ENCODE results near the gene CADPS2. TPM values are rescaled to one million over a fixed set of nuclear protein-coding genes. Genes with fewer than 3 reads are reported as not detected.

The CADPS2 gene
- total RNA-seq, 2 donors from 2014 or later, result 31.9 to 63.9 TPM

GRCh38 chr7:122518488-122518887 lies 367.8 kb downstream of the CADPS2 start:
- intact Hi-C loops (cut with DNase I), result no loop called here
- H3K9me3 ChIP-seq, result no peaks in the 10 kb centered on the region

GRCh38 chr7:122517576-122517975 lies 368.7 kb downstream of the CADPS2 start:
- intact Hi-C loops (cut with DNase I), result no loop called here
- ATAC-seq (no peak), DNase-seq (no peak)
- Histone ChIP-seq H3K27me3 (no peaks in the 10 kb centered on the region), H3K4me3 (no peak overlapping the region), H3K4me1 (peaks cover 6% of the 10 kb centered on the region), H3K36me3 (replicated peaks in 1 of 2; ENCODE audit: insufficient read depth in 1 of 2, low read depth in 2 of 2) (no peaks in the 10 kb centered on the region), H3K9me3 (no peaks in the 10 kb centered on the region), H3K27ac (no peak overlapping the region)
- TF ChIP-seq CTCF (IDR thresholded peaks at IDR 0.05) (no peak), POLR2A (IDR thresholded peaks at IDR 0.05) (no peak)
- 53 to 96% methylated on average over 1 of the region's 1 CpG for WGBS, 2 donors

More at GRCh38 chr7:122518488-122518887, 367.8 kb downstream of the CADPS2 start:
- 89 to 92% methylated on average over 4 of the region's 4 CpGs for WGBS, 2 donors
- no peak for TF ChIP-seq CTCF (IDR thresholded peaks at IDR 0.05)
- no peak for TF ChIP-seq POLR2A (IDR thresholded peaks at IDR 0.05)
- no peak for ATAC-seq
- Histone ChIP-seq H3K36me3 (replicated peaks in 1 of 2; ENCODE audit: insufficient read depth in 1 of 2, low read depth in 2 of 2) (no peaks in the 10 kb centered on the region), H3K27me3 (no peaks in the 10 kb centered on the region), H3K4me1 (peaks cover 6% of the 10 kb centered on the region), H3K27ac (no peak overlapping the region), H3K4me3 (no peak overlapping the region)
- DNase-seq, result no peak

GRCh38 chr7:122515404-122515803 lies 370.9 kb downstream of the CADPS2 start:
- DNase-seq, result peak; percentile 33 to 54 (median 34)
- Histone ChIP-seq H3K27ac (no peak overlapping the region), H3K36me3 (replicated peaks in 1 of 2; ENCODE audit: insufficient read depth in 1 of 2, low read depth in 2 of 2) (no peaks in the 10 kb centered on the region), H3K4me3 (no peak overlapping the region), H3K27me3 (no peaks in the 10 kb centered on the region), H3K9me3 (no peaks in the 10 kb centered on the region), H3K4me1 (peaks cover 22% of the 10 kb centered on the region)
- intact Hi-C loops (cut with DNase I), result no loop called here
- 9 to 12% methylated on average over 1 of the region's 1 CpG for WGBS, 2 donors
- TF ChIP-seq CTCF (IDR thresholded peaks at IDR 0.05) (no peak), POLR2A (IDR thresholded peaks at IDR 0.05) (no peak)
- peak; percentile 53 for ATAC-seq

- 26 to 37% methylated on average over 2 of the region's 2 CpGs for WGBS, 2 donors
- DNase-seq (no peak), ATAC-seq (peak; percentile 58)
- Histone ChIP-seq H3K36me3 (replicated peaks in 1 of 2; ENCODE audit: insufficient read depth in 1 of 2, low read depth in 2 of 2) (no peaks in the 10 kb centered on the region), H3K27me3 (no peaks in the 10 kb centered on the region), H3K4me1 (peaks cover 29% of the 10 kb centered on the region), H3K9me3 (no peaks in the 10 kb centered on the region), H3K27ac (peak overlapping the region in 1 of 4 donors; percentile 2), H3K4me3 (no peak overlapping the region)
- TF ChIP-seq CTCF (IDR thresholded peaks at IDR 0.05), result no peak
- TF ChIP-seq POLR2A (IDR thresholded peaks at IDR 0.05), result no peak
- intact Hi-C loops (cut with DNase I), result no loop called here
Measured at GRCh38 chr7:122511268-122511667, 375.0 kb downstream of the CADPS2 start.

- 78 to 79% methylated on average over 2 of the region's 2 CpGs for WGBS, 2 donors
- no peak for ATAC-seq
- intact Hi-C loops (cut with DNase I), result no loop called here
Measured at GRCh38 chr7:122507591-122507990, 378.7 kb downstream of the CADPS2 start.

More at GRCh38 chr7:122507591-122507990, 378.7 kb downstream of the CADPS2 start:
- no peaks in the 10 kb centered on the region for H3K36me3 ChIP-seq (replicated peaks in 1 of 2; ENCODE audit: insufficient read depth in 1 of 2, low read depth in 2 of 2)
- H3K9me3 ChIP-seq, result no peaks in the 10 kb centered on the region
- no peaks in the 10 kb centered on the region for H3K27me3 ChIP-seq
- peaks cover 23% of the 10 kb centered on the region for H3K4me1 ChIP-seq
- H3K4me3 ChIP-seq, result no peak overlapping the region
- no peak overlapping the region for H3K27ac ChIP-seq
- DNase-seq, result no peak
- no peak for TF ChIP-seq CTCF (IDR thresholded peaks at IDR 0.05)
- no peak for TF ChIP-seq POLR2A (IDR thresholded peaks at IDR 0.05)

All from body of pancreas (tissue), 4 donors.